Neural cell (in vitro differentiated cells): ENCODE measurements around the gene TLR8. TPM values are rescaled to one million over a fixed set of nuclear protein-coding genes. Genes with fewer than 3 reads are reported as not detected.

Experiments
- H2AFZ ChIP-seq: fragments of 200-600, 300-800 bp; sonication (generic), shearing (Covaris generic); 2 replicates; pipeline ENCODE4 v1.6.0; 2014; ENCODE audit warnings: low read depth, mild to moderate bottlenecking, antibody characterized with exemption, low read length, moderate library complexity
- H3F3A ChIP-seq: fragments of 200-600 bp; shearing (Covaris generic); 2 replicates; pipeline ENCODE4 v1.6.1; 2016; ENCODE audit warnings: mild to moderate bottlenecking, moderate library complexity, mixed read lengths, antibody characterized with exemption, low read length; ENCODE audit not compliant: insufficient read depth, poor library complexity, severe bottlenecking
- H3K27ac ChIP-seq: fragments of 200-600, 300-800 bp; sonication (generic), shearing (Covaris generic); 2 replicates; pipeline ENCODE4 v1.5.1; 2014; ENCODE audit warnings: mild to moderate bottlenecking, low read length, moderate library complexity
- H3K27me3 ChIP-seq: fragments of 300-800, 200-600 bp; sonication (generic), shearing (Covaris generic); 2 replicates; pipeline ENCODE4 v1.6.0; 2014; ENCODE audit warnings: mild to moderate bottlenecking, low read depth, low read length, moderate library complexity; ENCODE audit not compliant: insufficient read depth
- H3K36me3 ChIP-seq: fragments of 300-800, 200-600 bp; sonication (generic), shearing (Covaris generic); 2 replicates; pipeline ENCODE4 v1.5.1; 2014; ENCODE audit warnings: mild to moderate bottlenecking, antibody characterized with exemption, low read length, moderate library complexity; ENCODE audit not compliant: insufficient read depth
- H3K4me2 ChIP-seq: fragments of 300-800, 200-600 bp; sonication (generic), shearing (Covaris generic); 2 replicates; pipeline ENCODE4 v1.6.0; 2014; ENCODE audit warnings: mild to moderate bottlenecking, low read length
- H3K4me3 ChIP-seq: fragments of 300-800, 200-600 bp; sonication (generic), shearing (Covaris generic); 2 replicates; pipeline ENCODE4 v1.5.1; 2014; ENCODE audit warnings: mild to moderate bottlenecking, low read length, moderate library complexity
- H3K79me2 ChIP-seq: fragments of 200-600 bp; shearing (Covaris generic); replicated peaks from 2 replicates; pipeline ENCODE4 v1.6.0; 2014; ENCODE audit warnings: mild to moderate bottlenecking, low read length, moderate library complexity; ENCODE audit not compliant: insufficient read depth
- H3K9ac ChIP-seq: fragments of 300-800, 200-600 bp; sonication (generic), shearing (Covaris generic); 2 replicates; pipeline ENCODE4 v1.6.1; 2016; ENCODE audit warnings: mild to moderate bottlenecking, low read length, mixed read lengths
- H3K9me2 ChIP-seq: fragments of 200-600 bp; shearing (Covaris generic); 2 replicates; pipeline ENCODE4 v1.6.1; 2016; ENCODE audit warnings: mild to moderate bottlenecking, low read length, mixed read lengths; ENCODE audit not compliant: insufficient read depth
- H3K9me3 ChIP-seq: fragments of 200-600, 300-800 bp; sonication (generic), shearing (Covaris generic); 2 replicates; pipeline ENCODE4 v1.6.1; 2016; ENCODE audit warnings: mild to moderate bottlenecking, mixed run types, low read length, moderate library complexity, mixed read lengths
- H4K20me1 ChIP-seq: fragments of 200-600 bp; shearing (Covaris generic); 2 replicates; pipeline ENCODE4 v1.6.1; 2016; ENCODE audit warnings: mild to moderate bottlenecking, mixed run types; ENCODE audit not compliant: insufficient read depth
- CTCF ChIP-seq: fragments of 450-650 bp; IDR thresholded peaks from 2 replicates; pipeline ENCODE4 v1.5.1; 2014; ENCODE audit warnings: antibody characterized with exemption, mild to moderate bottlenecking, moderate library complexity; ENCODE audit not compliant: poor library complexity, severe bottlenecking
- EP300 ChIP-seq: fragments of 450-650 bp; conservative IDR thresholded peaks from 2 replicates; pipeline ENCODE4 v1.6.1; 2014; ENCODE audit warnings: antibody characterized with exemption, mild to moderate bottlenecking, moderate library complexity; ENCODE audit not compliant: poor library complexity, severe bottlenecking
- EZH2 ChIP-seq: fragments of 200-600, 300-800 bp; shearing (Covaris generic), sonication (generic); IDR thresholded peaks from 2 replicates; pipeline ENCODE4 v1.6.1; 2014; ENCODE audit warnings: antibody characterized with exemption, low read length, borderline replicate concordance, mild to moderate bottlenecking; ENCODE audit not compliant: insufficient read depth, poor library complexity, severe bottlenecking
- MXI1 ChIP-seq: fragments of 450-650 bp; conservative IDR thresholded peaks from 2 replicates; pipeline ENCODE4 v1.6.1; 2014; ENCODE audit warnings: antibody characterized with exemption, mild to moderate bottlenecking; ENCODE audit not compliant: poor library complexity, severe bottlenecking
- POLR2AphosphoS5 ChIP-seq: IDR thresholded peaks from 2 replicates; pipeline ENCODE4 v1.6.1; 2012
- RAD21 ChIP-seq: fragments of 450-650 bp; conservative IDR thresholded peaks from 2 replicates; pipeline ENCODE4 v1.6.1; 2014; ENCODE audit warnings: antibody characterized with exemption, mild to moderate bottlenecking, moderate library complexity
- SMC3 ChIP-seq: fragments of 450-650 bp; conservative IDR thresholded peaks from 2 replicates; pipeline ENCODE4 v1.6.1; 2014; ENCODE audit warnings: antibody characterized with exemption, mild to moderate bottlenecking, moderate library complexity; ENCODE audit not compliant: poor library complexity
- TAF1 ChIP-seq: IDR thresholded peaks from 2 replicates; pipeline ENCODE4 v1.6.1; 2012; ENCODE audit warnings: low read depth
- polyA plus RNA-seq: library from polyadenylated mRNA; depleted of rRNA; stranded (reverse); fragments of >200 nt; gene quantifications from 2 replicates; pipeline ENCODE4 v1.2.3, GENCODE V29; 2014
- TF ChIP-seq, protein P1 (sequence below): IDR thresholded peaks from 2 replicates; pipeline ENCODE4 v1.6.1; 2012; ENCODE audit warnings: borderline replicate concordance

The TLR8 gene
- polyA plus RNA-seq, 1 donor from 2014 or later = not detected

DNA sequence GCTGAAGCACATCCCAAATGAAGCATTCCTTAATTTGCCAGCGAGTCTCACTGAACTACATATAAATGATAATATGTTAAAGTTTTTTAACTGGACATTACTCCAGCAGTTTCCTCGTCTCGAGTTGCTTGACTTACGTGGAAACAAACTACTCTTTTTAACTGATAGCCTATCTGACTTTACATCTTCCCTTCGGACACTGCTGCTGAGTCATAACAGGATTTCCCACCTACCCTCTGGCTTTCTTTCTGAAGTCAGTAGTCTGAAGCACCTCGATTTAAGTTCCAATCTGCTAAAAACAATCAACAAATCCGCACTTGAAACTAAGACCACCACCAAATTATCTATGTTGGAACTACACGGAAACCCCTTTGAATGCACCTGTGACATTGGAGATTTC, 14.6 kb downstream of the TLR8 start:
- Histone ChIP-seq H3K36me3 (no peaks in the 10 kb centered on the region), H4K20me1 (no peaks in the 10 kb centered on the region), H3K4me2 (no peak overlapping the region), H3K9ac (no peak overlapping the region), H3K27me3 (no peaks in the 10 kb centered on the region), H3K27ac (no peak overlapping the region), H2AFZ (no peak overlapping the region), H3K79me2 (no peaks in the 10 kb centered on the region), H3K9me3 (no peaks in the 10 kb centered on the region), H3K9me2 (no peaks in the 10 kb centered on the region), H3F3A (no peaks in the 10 kb centered on the region), H3K4me3 (no peak overlapping the region)
- TF ChIP-seq MXI1 (no peak), RAD21 (no peak), SMC3 (no peak)
- TF ChIP-seq, protein P1, sequence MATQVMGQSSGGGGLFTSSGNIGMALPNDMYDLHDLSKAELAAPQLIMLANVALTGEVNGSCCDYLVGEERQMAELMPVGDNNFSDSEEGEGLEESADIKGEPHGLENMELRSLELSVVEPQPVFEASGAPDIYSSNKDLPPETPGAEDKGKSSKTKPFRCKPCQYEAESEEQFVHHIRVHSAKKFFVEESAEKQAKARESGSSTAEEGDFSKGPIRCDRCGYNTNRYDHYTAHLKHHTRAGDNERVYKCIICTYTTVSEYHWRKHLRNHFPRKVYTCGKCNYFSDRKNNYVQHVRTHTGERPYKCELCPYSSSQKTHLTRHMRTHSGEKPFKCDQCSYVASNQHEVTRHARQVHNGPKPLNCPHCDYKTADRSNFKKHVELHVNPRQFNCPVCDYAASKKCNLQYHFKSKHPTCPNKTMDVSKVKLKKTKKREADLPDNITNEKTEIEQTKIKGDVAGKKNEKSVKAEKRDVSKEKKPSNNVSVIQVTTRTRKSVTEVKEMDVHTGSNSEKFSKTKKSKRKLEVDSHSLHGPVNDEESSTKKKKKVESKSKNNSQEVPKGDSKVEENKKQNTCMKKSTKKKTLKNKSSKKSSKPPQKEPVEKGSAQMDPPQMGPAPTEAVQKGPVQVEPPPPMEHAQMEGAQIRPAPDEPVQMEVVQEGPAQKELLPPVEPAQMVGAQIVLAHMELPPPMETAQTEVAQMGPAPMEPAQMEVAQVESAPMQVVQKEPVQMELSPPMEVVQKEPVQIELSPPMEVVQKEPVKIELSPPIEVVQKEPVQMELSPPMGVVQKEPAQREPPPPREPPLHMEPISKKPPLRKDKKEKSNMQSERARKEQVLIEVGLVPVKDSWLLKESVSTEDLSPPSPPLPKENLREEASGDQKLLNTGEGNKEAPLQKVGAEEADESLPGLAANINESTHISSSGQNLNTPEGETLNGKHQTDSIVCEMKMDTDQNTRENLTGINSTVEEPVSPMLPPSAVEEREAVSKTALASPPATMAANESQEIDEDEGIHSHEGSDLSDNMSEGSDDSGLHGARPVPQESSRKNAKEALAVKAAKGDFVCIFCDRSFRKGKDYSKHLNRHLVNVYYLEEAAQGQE = no peak

GRCh38 chrX:12921886-12922598, 15.6 kb downstream of the TLR8 start:
- no peaks in the 10 kb centered on the region for H3K9me3 ChIP-seq
- no peak for TF ChIP-seq MXI1
- no peak overlapping the region for H3K4me2 ChIP-seq
- H3K36me3 ChIP-seq = no peaks in the 10 kb centered on the region
- H3K4me3 ChIP-seq = no peak overlapping the region
- no peaks in the 10 kb centered on the region for H3K79me2 ChIP-seq
- H4K20me1 ChIP-seq = no peaks in the 10 kb centered on the region
- H3K27ac ChIP-seq = no peak overlapping the region
- no peaks in the 10 kb centered on the region for H3K27me3 ChIP-seq
- no peaks in the 10 kb centered on the region for H3K9me2 ChIP-seq
- no peak overlapping the region for H3K9ac ChIP-seq
- no peaks in the 10 kb centered on the region for H3F3A ChIP-seq
- H2AFZ ChIP-seq = no peak overlapping the region

DNA sequence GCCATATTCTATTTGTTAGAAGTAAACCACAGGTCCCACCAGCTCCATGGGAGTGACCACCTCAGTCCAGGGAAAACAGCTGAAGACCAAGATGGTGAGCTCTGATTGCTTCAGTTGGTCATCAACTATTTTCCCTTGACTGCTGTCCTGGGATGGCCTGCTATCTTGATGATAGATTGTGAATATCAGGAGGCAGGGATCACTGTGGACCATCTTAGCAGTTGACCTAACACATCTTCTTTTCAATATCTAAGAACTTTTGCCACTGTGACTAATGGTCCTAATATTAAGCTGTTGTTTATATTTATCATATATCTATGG, 16.1 kb downstream of the TLR8 start:
- Histone ChIP-seq H3K9ac (no peak overlapping the region), H3F3A (no peaks in the 10 kb centered on the region), H3K36me3 (no peaks in the 10 kb centered on the region), H3K4me2 (no peak overlapping the region), H3K9me3 (no peaks in the 10 kb centered on the region), H3K27me3 (no peaks in the 10 kb centered on the region), H2AFZ (no peak overlapping the region), H3K9me2 (no peaks in the 10 kb centered on the region), H4K20me1 (no peaks in the 10 kb centered on the region), H3K27ac (no peak overlapping the region), H3K4me3 (no peak overlapping the region), H3K79me2 (no peaks in the 10 kb centered on the region)
- TF ChIP-seq EP300 (no peak), POLR2AphosphoS5 (no peak), MXI1 (no peak), EZH2 (no peak), CTCF (no peak), SMC3 (no peak), RAD21 (no peak), TAF1 (no peak)
- TF ChIP-seq, protein P1 = no peak
